WI38 (cell line): ENCODE results near the gene L3HYPDH.
A peak's percentile ranks its signal among the peaks of the same experiment; 100 is the strongest.

Source experiments
- H3K4me3 ChIP-seq: 2 replicates; pipeline ENCODE4 v1.5.1; 2011; ENCODE audit warnings: low read depth, mild to moderate bottlenecking, control low read depth, low read length
- TF ChIP-seq, protein P1 (sequence below): IDR thresholded peaks from 2 replicates; pipeline ENCODE4 v1.5.1; 2012; ENCODE audit warnings: low read depth, mild to moderate bottlenecking, control low read depth, low read length

Gene L3HYPDH

DNA sequence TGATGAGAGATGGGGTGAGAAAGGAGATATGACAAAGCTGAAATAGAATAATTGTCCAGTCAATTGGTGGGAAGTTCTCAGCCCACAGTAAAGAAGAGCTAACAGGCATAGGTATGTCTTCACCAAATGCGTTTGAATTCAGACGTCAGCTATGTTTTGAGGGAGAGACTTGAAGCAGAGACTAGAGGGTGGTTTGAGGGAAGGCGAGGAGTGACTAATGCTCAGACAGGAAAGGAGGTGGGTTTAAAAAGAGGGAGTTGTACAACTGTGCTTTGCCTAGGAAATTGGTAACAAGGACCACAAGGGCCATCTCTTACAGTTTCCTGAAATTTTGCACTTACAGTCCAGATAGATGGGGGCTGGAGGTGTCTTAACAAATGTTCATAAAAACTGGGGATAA, 6.5 kb upstream of the L3HYPDH start:
- TF ChIP-seq, protein P1, sequence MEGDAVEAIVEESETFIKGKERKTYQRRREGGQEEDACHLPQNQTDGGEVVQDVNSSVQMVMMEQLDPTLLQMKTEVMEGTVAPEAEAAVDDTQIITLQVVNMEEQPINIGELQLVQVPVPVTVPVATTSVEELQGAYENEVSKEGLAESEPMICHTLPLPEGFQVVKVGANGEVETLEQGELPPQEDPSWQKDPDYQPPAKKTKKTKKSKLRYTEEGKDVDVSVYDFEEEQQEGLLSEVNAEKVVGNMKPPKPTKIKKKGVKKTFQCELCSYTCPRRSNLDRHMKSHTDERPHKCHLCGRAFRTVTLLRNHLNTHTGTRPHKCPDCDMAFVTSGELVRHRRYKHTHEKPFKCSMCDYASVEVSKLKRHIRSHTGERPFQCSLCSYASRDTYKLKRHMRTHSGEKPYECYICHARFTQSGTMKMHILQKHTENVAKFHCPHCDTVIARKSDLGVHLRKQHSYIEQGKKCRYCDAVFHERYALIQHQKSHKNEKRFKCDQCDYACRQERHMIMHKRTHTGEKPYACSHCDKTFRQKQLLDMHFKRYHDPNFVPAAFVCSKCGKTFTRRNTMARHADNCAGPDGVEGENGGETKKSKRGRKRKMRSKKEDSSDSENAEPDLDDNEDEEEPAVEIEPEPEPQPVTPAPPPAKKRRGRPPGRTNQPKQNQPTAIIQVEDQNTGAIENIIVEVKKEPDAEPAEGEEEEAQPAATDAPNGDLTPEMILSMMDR: no peak
- H3K4me3 ChIP-seq: no peak overlapping the region

DNA sequence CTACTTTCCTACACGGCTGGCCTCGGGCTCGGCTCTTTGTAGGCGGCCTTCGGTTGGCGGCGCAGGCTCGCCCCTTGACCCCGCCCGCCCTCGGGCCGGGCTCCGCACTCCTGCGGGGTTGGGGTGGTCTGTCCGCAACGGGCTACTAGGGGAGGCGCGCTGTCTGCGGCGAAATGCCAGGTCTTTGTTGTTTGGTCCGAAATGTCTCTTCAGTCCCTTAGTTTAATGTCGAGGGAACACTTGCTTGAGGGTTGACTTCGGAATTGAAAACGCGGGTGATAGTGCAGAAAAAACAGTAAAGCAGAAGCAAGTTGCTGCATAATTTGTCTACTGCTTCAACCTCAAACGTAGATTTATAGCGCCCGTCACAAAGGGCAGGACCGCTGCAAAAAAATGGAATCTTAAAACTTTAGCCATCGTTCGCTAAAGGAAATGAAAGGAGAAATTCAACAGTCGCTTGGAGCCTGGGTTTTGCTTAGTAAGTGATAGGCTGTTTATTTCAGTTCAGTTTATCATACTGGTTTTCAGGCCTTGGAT, 499 bp upstream of the L3HYPDH start:
- TF ChIP-seq, protein P1: no peak
- H3K4me3 ChIP-seq: peak overlapping the region; percentile 80

DNA sequence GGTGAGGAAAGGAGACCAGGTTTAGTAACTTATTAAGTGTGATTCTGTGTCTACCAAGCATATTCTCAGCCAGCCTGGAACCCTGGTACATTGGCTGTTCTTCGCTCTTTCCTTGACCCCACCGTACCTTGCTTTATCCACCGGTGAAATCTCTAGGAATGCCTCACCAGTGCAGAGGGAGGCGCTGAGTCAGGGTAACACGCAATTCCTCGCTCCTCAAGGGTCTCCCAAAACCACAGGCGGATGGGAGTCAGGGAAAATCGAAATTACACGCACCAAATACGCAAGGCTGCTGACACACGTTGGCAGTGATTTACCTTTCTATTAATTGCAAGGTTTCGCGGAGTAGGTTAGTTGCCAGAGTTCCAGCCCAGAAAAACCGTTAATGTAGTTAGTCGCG, 845 bp downstream of the L3HYPDH start:
- H3K4me3 ChIP-seq: peak overlapping the region; percentile 80
- TF ChIP-seq, protein P1: no peak

DNA sequence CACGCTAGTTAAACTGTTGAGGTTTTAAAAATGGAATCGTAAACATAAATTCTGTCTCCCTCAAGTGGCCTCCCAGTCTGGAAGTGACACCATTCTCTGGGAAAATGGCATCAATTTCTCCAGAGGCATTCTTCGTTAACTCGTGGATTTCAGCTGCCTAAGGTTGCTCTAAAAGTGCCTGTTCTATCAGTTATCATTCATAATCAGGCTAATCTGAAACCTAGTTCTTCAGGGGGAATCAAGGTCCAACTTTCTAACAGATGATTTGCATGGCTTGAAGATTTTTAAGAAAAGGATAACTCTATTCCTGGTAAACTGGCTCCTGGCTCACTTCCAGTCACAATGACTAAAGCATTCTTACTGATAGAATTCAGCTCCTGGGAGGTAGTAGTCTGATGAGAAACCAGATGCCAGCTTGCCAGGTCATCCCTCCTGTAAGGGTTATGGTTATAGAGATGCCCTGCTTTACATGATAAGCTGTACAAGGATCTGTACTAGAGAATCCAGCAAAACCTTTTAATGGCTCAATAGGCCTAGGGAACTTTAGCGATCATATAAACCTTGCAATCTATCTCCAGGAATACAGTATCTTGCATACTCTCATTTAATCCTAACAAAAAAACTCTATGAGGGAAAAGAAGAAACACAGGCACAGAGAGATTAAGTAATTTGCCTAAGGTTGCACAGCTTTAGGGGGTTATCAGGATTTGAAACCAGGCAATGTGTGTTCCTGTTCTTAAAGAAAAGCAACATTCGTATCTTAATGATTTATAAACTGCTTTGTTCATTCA, 1.5 kb downstream of the L3HYPDH start:
- peak overlapping the region; percentile 80 for H3K4me3 ChIP-seq
- TF ChIP-seq, protein P1: no peak

DNA sequence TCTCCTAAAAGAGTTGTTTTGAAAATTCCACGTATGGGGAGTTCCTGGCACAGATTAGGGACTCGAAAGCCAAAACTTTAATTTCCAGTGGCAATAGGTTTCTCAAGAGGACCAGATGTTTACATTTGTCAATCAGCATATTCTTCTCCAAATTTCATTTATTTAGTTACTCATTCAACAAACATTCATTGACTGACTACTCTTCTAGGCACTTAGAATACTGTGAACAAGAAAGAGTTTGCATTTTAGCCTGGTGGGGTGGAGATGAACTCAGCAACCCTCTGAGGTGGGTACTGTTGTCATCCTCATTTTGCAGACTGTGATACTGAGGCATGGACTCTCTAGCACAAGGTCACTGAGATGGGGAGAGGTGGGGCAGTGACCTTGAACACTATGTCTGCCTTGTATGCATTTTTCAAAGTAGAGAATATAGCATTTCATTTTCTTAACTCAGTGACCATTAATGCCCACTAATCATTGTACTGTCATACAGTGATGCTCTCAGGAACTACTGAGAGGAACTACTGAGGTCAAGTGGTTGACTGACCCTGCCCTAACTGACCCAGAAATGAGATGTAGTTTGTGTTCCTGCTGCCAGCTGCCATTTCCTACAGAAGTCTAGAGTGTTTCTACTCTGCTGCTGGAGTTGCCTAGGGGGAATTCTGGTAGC, 2.2 kb downstream of the L3HYPDH start:
- TF ChIP-seq, protein P1: no peak
- H3K4me3 ChIP-seq: peak overlapping the region; percentile 80

DNA sequence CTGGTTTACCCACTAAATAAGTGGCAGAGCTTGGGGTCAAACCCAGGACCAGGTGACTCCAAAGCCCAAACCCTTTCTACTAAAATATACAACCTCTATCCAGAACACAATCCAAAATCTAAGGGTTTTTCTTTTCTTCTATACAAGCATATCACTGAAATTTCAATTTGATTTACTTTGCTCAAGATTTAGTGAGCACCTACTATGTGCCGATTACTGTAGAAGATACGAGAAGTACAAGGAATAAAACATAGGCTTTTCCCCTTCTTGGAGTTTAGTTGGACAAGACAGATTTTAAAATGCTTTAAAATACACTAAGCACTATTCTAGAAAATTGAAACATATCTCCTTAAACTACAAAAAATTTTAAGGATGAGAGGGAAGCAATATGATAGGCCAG, 2.8 kb downstream of the L3HYPDH start:
- TF ChIP-seq, protein P1: no peak
- H3K4me3 ChIP-seq: peak overlapping the region; percentile 80

DNA sequence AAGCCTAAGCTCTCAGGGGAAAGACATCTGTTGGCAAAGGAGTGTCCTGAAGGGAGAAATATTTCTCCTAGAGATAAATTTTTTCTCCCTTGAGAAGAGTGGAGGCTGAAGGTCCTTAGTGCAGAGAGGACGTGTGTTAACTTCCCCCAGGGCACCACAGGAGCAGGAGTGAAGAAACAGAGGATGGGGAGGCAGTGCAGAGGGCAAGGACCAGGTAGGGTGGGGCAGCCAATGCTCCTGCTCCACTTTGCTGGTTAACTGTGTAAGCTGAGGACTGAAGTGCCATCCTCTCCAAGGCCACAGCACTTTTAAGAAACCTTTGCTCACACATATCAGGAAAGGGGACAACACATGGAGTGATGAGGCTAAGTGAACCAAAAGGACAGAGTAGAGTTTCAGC, 4.0 kb downstream of the L3HYPDH start:
- no peak overlapping the region for H3K4me3 ChIP-seq
- TF ChIP-seq, protein P1: no peak
